Measurements from ENCODE around the gene AOC1. TPM values are rescaled to one million over a fixed set of nuclear protein-coding genes. Genes with fewer than 3 reads are reported as not detected.

Gene AOC1
- total and polyA plus RNA-seq, 8 donors, result 0.34 to 1.2 (median 0.69) TPM

DNA sequence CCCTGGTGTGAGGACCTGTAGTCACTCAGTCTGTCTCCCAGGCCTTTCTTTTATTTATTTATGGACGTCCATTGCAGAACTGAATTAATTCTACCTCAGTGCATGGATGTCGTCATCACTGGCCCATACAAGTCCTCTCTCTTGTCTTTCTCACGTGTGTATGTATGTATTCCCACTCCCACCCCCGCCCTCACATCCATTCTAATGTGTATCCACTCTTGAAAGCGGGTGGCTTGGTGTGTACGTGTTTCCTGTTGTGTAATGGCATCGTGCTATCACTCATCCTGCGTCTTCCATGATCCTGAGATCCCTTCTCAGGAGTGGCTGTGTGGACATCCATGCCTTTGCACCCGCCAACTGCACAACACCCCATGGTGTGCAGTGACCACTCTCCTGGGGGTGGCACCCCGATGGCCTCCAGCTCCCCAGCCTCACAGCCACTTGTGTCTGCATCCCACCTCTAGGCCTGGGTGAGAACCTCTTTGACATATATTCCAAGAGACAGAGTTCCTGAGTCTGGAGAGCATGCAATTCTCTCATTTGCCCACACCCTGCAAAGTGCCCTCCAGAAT lies 3.0 kb upstream of the AOC1 start:
- intact Hi-C loops (cut with DNase I), result no loop called here
- TF ChIP-seq, protein P1, sequence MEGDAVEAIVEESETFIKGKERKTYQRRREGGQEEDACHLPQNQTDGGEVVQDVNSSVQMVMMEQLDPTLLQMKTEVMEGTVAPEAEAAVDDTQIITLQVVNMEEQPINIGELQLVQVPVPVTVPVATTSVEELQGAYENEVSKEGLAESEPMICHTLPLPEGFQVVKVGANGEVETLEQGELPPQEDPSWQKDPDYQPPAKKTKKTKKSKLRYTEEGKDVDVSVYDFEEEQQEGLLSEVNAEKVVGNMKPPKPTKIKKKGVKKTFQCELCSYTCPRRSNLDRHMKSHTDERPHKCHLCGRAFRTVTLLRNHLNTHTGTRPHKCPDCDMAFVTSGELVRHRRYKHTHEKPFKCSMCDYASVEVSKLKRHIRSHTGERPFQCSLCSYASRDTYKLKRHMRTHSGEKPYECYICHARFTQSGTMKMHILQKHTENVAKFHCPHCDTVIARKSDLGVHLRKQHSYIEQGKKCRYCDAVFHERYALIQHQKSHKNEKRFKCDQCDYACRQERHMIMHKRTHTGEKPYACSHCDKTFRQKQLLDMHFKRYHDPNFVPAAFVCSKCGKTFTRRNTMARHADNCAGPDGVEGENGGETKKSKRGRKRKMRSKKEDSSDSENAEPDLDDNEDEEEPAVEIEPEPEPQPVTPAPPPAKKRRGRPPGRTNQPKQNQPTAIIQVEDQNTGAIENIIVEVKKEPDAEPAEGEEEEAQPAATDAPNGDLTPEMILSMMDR (IDR thresholded peaks at IDR 0.05), result no peak
- no peak for DNase-seq
- Histone ChIP-seq H3K27me3 (peaks cover 0 to 12% of the 10 kb centered on the region in 2 donors), H3K4me1 (no peaks in the 10 kb centered on the region), H3K27ac (no peak overlapping the region), H3K4me3 (no peak overlapping the region), H3K9me3 (no peaks in the 10 kb centered on the region), H3K36me3 (no peaks in the 10 kb centered on the region)
- no peak for ATAC-seq

DNA sequence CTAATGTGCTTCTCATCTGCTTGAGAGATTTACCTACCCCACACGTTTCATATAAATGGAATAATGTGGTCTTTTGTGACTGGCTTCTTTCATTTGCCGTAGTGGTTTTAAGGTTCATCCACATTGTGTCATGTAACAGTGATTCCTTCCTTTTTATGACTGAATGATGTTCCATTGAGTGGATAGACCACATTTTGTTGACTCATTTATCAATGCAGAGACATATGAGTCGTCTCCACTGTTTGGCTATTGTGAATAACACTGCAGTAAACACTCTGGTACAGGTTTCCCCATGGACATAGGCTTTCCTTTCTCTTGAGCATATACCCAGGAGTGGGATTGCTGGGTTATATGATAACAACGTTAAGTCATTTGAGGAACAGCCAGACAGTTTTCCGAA lies 2.0 kb upstream of the AOC1 start:
- Histone ChIP-seq H3K27me3 (peaks cover 0 to 14% of the 10 kb centered on the region in 2 donors), H3K4me3 (no peak overlapping the region), H3K27ac (no peak overlapping the region), H3K9me3 (no peaks in the 10 kb centered on the region), H3K4me1 (no peaks in the 10 kb centered on the region), H3K36me3 (no peaks in the 10 kb centered on the region)
- DNase-seq, result no peak
- intact Hi-C loops (cut with DNase I), result no loop called here
- ATAC-seq, result no peak
- TF ChIP-seq, protein P1 (IDR thresholded peaks at IDR 0.05), result no peak

DNA sequence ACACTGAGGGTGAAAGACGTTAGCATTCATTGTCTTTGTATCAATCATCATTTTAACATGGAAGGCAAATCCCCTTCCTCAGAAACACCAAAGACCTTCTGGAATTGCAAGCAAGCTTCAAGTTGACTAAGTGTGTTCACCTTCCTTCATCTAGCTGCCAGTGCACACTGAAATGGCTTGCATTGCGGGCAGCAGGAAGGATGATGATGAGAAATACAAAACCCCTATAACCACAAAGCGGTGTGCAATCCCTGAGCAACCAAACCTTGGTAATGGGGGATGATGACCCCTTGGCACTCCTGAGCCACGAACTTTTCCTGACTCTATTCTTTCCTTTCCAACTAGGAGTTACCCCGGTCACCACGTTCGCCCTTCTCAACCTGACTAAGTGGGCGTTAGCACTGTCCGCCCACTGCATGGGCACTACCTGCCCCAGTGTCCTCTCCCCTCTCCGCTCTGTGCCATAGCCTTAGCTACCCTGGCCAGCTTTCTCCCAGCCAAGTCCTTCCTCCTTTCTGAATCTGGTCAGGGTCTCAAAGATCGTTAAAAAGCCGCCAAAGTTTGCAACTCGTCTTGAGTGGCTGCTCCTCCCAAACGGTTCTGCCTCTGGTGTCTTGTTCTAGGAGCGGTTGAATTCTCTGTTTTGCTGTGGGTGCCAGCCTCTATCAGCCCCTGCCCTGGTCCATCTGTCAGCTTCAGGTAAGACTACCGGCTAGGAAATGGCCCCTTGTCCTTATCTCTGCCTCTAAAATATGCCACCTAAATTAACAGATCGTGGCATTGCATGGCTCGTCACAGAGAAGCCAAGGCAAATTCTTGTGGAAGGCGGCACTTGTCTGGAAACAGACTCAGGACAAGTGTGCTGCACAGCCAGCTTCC lies 586 bp upstream of the AOC1 start:
- ATAC-seq (no peak), DNase-seq (no peak)
- no peaks in the 10 kb centered on the region for H3K36me3 ChIP-seq
- TF ChIP-seq, protein P1 (IDR thresholded peaks at IDR 0.05), result no peak
- peaks cover 0 to 17% of the 10 kb centered on the region in 2 donors for H3K27me3 ChIP-seq
- intact Hi-C loops (cut with DNase I), result no loop called here
- H3K27ac ChIP-seq, result no peak overlapping the region
- H3K4me1 ChIP-seq, result no peaks in the 10 kb centered on the region
- no peak overlapping the region for H3K4me3 ChIP-seq
- H3K9me3 ChIP-seq, result no peaks in the 10 kb centered on the region

DNA sequence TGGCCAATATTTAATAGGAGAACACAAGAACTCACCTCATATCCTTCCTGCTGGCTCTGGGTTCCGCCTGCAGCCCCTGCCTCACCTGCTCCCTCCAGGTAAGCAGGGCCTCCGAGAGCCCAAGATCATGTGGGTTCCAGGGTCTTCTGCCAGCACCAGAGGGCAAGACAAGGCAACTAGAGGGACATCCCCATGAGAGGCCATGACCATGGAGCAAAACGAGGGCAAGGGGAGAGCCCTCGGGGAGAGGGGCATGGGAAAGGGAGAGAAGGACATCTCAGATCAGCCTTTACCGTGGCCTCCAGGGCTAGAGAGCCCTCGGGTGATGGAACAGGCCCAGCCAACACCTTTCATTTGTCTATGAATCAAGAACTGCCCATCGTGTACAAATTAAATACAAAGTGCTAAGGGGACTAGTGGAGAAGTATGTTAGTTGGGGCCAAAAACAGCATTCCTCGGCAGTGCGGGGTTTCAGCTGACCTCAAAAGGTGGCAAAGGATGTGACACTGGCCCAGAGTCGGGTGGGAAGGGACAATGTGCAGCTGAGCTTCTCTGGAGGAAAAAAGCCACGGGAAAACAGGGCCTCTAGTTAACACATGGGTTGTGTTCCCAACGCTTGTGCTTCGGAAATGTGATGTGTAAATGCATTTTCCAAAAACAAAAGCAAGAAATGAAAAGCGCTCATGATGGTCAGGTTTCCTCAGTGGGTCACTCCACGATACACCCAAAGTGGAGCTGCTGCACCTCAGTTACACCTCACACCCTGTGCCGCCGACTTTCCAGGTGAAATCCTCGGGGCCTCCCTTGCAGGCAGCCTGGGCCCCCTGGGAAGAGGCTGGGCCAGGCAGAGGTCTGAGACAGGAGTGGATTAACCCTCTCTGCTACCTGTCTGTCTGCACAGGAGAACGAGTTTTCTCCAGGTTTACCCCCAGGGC lies 2.0 kb downstream of the AOC1 start:
- H3K27me3 ChIP-seq, result peaks cover 0 to 17% of the 10 kb centered on the region in 2 donors
- ATAC-seq (no peak), DNase-seq (no peak)
- intact Hi-C loops (cut with DNase I), result no loop called here
- H3K27ac ChIP-seq, result no peak overlapping the region
- no peaks in the 10 kb centered on the region for H3K4me1 ChIP-seq
- H3K9me3 ChIP-seq, result no peaks in the 10 kb centered on the region
- H3K36me3 ChIP-seq, result no peaks in the 10 kb centered on the region
- H3K4me3 ChIP-seq, result no peak overlapping the region
- TF ChIP-seq, protein P1 (IDR thresholded peaks at IDR 0.05), result no peak

Data from left lung (tissue), 10 donors.